ENCODE data around the gene HTR6.

GRCh38 chr1:19665496-19666465 is 1.1 kb downstream of the HTR6 start:
- TF ChIP-seq CTCF (IDR thresholded peaks at IDR 0.05; ENCODE audit: insufficient read depth, low read depth, low read length) (no peak), EZH2 (IDR thresholded peaks at IDR 0.05; ENCODE audit: insufficient read depth, low read length) (peak; percentile 98)

All from astrocyte (in vitro differentiated cells and primary cell).